Erythroblast (primary cell): Measurements from ENCODE around the gene NOL4.

Source experiments
- GATA1 ChIP-seq: IDR thresholded peaks from 2 replicates; pipeline ENCODE4 v1.6.1; 2011; ENCODE audit warnings: low read depth, mild to moderate bottlenecking, control low read depth, low read length, moderate library complexity
- POLR2A ChIP-seq: IDR thresholded peaks from 2 replicates; pipeline ENCODE4 v1.6.1; 2011; ENCODE audit warnings: mild to moderate bottlenecking, low read length

- TF ChIP-seq POLR2A (no peak), GATA1 (no peak)
These were observed 17.3 kb downstream of the NOL4 start for GRCh38 chr18:34207344-34207851.
